ENCODE measurements around the gene TMEM86A. TPM values are rescaled to one million over a fixed set of nuclear protein-coding genes. Genes with fewer than 3 reads are reported as not detected.

TMEM86A gene, protein sequence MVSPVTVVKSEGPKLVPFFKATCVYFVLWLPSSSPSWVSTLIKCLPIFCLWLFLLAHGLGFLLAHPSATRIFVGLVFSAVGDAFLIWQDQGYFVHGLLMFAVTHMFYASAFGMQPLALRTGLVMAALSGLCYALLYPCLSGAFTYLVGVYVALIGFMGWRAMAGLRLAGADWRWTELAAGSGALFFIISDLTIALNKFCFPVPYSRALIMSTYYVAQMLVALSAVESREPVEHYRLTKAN
- total RNA-seq, result 6.7 TPM

GRCh38 chr11:18698341-18699268, at the start of gene TMEM86A:
TSS of gene TMEM86A (plus strand) at chr11:18698779. CDS start at chr11:18698887, 108 bp downstream.

GRCh38 chr11:18726040-18726439, 27.5 kb downstream of the TMEM86A start, which contains the start of gene IGSF22:
TSS of gene IGSF22 (minus strand) at chr11:18726188. CDS start at chr11:18724236, 1,952 bp downstream.

Other genes starting within 250 kb of the TMEM86A start
- gene LDHAL6A, start 242.9 kb upstream of the TMEM86A start, total RNA-seq, result 0.46 TPM
- 84.7 TPM for gene TSG101, start 171.8 kb upstream of the TMEM86A start, total RNA-seq
- 20.1 TPM for gene UEVLD, start 110.0 kb upstream of the TMEM86A start, total RNA-seq
- gene MISFA, start 99.0 kb upstream of the TMEM86A start, total RNA-seq, result 1.2 TPM
- 11.8 TPM for gene SPTY2D1, start 64.4 kb upstream of the TMEM86A start, total RNA-seq
- gene IGSF22, start 27.4 kb downstream of the TMEM86A start, total RNA-seq, result 0.46 TPM
- gene PTPN5, start 93.0 kb downstream of the TMEM86A start, total RNA-seq, result 43.4 TPM
- not detected for gene MRGPRX1, start 240.6 kb downstream of the TMEM86A start, total RNA-seq